Pons (tissue), 1 donor: ENCODE data around the gene SNX10.

Source experiments
- DNase-seq: peaks from one replicate; pipeline ENCODE4 v3.0.0-alpha.2; 2016; ENCODE audit warnings: low spot score

SNX10 gene

GRCh38 chr7:26337232-26337865 is 45.7 kb downstream of the SNX10 start:
- no peak for DNase-seq

GRCh38 chr7:26340476-26341018 is 48.9 kb downstream of the SNX10 start:
- no peak for DNase-seq

GRCh38 chr7:26343320-26343832 is 51.7 kb downstream of the SNX10 start:
- no peak for DNase-seq

- DNase-seq = no peak
Measured at GRCh38 chr7:26343837-26344236, 52.2 kb downstream of the SNX10 start.

GRCh38 chr7:26345202-26345601 is 53.5 kb downstream of the SNX10 start:
- DNase-seq = no peak

GRCh38 chr7:26345837-26346236 is 54.2 kb downstream of the SNX10 start:
- no peak for DNase-seq

GRCh38 chr7:26346611-26347203 is 55.0 kb downstream of the SNX10 start:
- no peak for DNase-seq

- no peak for DNase-seq
Measured at GRCh38 chr7:26348234-26348851, 56.7 kb downstream of the SNX10 start.

GRCh38 chr7:26349005-26349915 is 57.6 kb downstream of the SNX10 start:
- no peak for DNase-seq

- DNase-seq = no peak
Measured at GRCh38 chr7:26351171-26351570, 59.5 kb downstream of the SNX10 start.

- no peak for DNase-seq
Measured at GRCh38 chr7:26356229-26356628, 64.6 kb downstream of the SNX10 start.

- DNase-seq = no peak
Measured at GRCh38 chr7:26356929-26357798, 65.5 kb downstream of the SNX10 start.

GRCh38 chr7:26357799-26358151 is 66.1 kb downstream of the SNX10 start:
- no peak for DNase-seq

GRCh38 chr7:26360650-26361049 is 69.0 kb downstream of the SNX10 start:
- no peak for DNase-seq

- DNase-seq = no peak
Measured at GRCh38 chr7:26361637-26362036, 70.0 kb downstream of the SNX10 start.

- no peak for DNase-seq
Measured at GRCh38 chr7:26363465-26363864, 71.8 kb downstream of the SNX10 start.

- DNase-seq = peak; percentile 95
Measured at GRCh38 chr7:26365077-26365900, 73.6 kb downstream of the SNX10 start.

GRCh38 chr7:26365901-26366275 is 74.2 kb downstream of the SNX10 start:
- DNase-seq = no peak

GRCh38 chr7:26367219-26367711 is 75.6 kb downstream of the SNX10 start:
- no peak for DNase-seq

GRCh38 chr7:26368542-26368941 is 76.9 kb downstream of the SNX10 start:
- no peak for DNase-seq
